HEK293T (cell line): ENCODE results near the gene LSM12.
A peak's percentile ranks its signal among the peaks of the same experiment; 100 is the strongest.
"Not testable (repeated sequence)": the region's sequence is repeated elsewhere in the genome, so short reads cannot be mapped to it uniquely, and the experiment has no call there.

ENCODE experiments used
- CTCF ChIA-PET: fragments of 350-600 bp; formaldehyde crosslinking; extraction: SDS; loops from one replicate; lab custom pipeline; 2021; ENCODE audit warnings: antibody characterized with exemption, inconsistent platforms; lab: Yijun Ruan, JAX
- POLR2A ChIA-PET: fragments of 350-600 bp; formaldehyde crosslinking; extraction: SDS; loops from one replicate; lab custom pipeline; 2020; ENCODE audit warnings: antibody characterized with exemption, inconsistent platforms; lab: Yijun Ruan, JAX
- DNase-seq: peaks from one replicate; pipeline ENCODE4 v3.0.0; 2012; ENCODE audit warnings: mixed read lengths; ENCODE audit errors: extremely low spot score
- ARNT ChIP-seq: fragments of 450-650 bp; IDR thresholded peaks from 2 replicates; pipeline ENCODE4 v1.6.1; 2017; ENCODE audit warnings: mild to moderate bottlenecking
- BHLHE40 ChIP-seq: fragments of 450-650 bp; IDR thresholded peaks from 2 replicates; pipeline ENCODE4 v1.6.1; 2016; ENCODE audit warnings: mild to moderate bottlenecking, moderate library complexity, borderline replicate concordance
- CTBP1 ChIP-seq: fragments of 450-650 bp; IDR thresholded peaks from 2 replicates; pipeline ENCODE4 v1.6.1; 2016; ENCODE audit warnings: borderline replicate concordance
- ELF4 ChIP-seq: fragments of 450-650 bp; IDR thresholded peaks from 2 replicates; pipeline ENCODE4 v1.6.1; 2017; ENCODE audit warnings: antibody characterized with exemption
- FOXA1 ChIP-seq: fragments of 450-650 bp; IDR thresholded peaks from 2 replicates; pipeline ENCODE4 v1.6.1; 2016; ENCODE audit warnings: mild to moderate bottlenecking
- FOXK2 ChIP-seq: fragments of 450-650 bp; IDR thresholded peaks from 2 replicates; pipeline ENCODE4 v1.6.1; 2016; ENCODE audit warnings: mild to moderate bottlenecking
- FOXM1 ChIP-seq: fragments of 450-650 bp; IDR thresholded peaks from 2 replicates; pipeline ENCODE4 v1.6.1; 2017; ENCODE audit warnings: mild to moderate bottlenecking, borderline replicate concordance
- HDGF ChIP-seq: fragments of 450-650 bp; IDR thresholded peaks from 2 replicates; pipeline ENCODE4 v1.6.1; 2017; ENCODE audit warnings: antibody characterized with exemption, borderline replicate concordance
- L3MBTL2 ChIP-seq: fragments of 450-650 bp; conservative IDR thresholded peaks from 2 replicates; pipeline ENCODE4 v1.6.1; 2016; ENCODE audit warnings: mild to moderate bottlenecking
- LEF1 ChIP-seq: fragments of 450-650 bp; IDR thresholded peaks from 2 replicates; pipeline ENCODE4 v1.6.1; 2017; ENCODE audit warnings: mild to moderate bottlenecking, borderline replicate concordance
- NFRKB ChIP-seq: fragments of 450-650 bp; IDR thresholded peaks from 2 replicates; pipeline ENCODE4 v1.6.1; 2016; ENCODE audit warnings: mild to moderate bottlenecking, moderate library complexity
- SP1 ChIP-seq: fragments of 450-650 bp; IDR thresholded peaks from 2 replicates; pipeline ENCODE4 v1.6.1; 2017
- SUZ12 ChIP-seq: fragments of 450-650 bp; IDR thresholded peaks from 2 replicates; pipeline ENCODE4 v1.6.1; 2016; ENCODE audit warnings: mild to moderate bottlenecking
- TARDBP ChIP-seq: fragments of 450-650 bp; IDR thresholded peaks from 2 replicates; pipeline ENCODE4 v1.6.1; 2016
- ZNF384 ChIP-seq: fragments of 450-650 bp; IDR thresholded peaks from 2 replicates; pipeline ENCODE4 v1.6.1; 2016
- TF ChIP-seq, protein P1 (sequence below): fragments of 450-650 bp; IDR thresholded peaks from 2 replicates; pipeline ENCODE4 v1.6.1; 2016

Gene LSM12

DNA sequence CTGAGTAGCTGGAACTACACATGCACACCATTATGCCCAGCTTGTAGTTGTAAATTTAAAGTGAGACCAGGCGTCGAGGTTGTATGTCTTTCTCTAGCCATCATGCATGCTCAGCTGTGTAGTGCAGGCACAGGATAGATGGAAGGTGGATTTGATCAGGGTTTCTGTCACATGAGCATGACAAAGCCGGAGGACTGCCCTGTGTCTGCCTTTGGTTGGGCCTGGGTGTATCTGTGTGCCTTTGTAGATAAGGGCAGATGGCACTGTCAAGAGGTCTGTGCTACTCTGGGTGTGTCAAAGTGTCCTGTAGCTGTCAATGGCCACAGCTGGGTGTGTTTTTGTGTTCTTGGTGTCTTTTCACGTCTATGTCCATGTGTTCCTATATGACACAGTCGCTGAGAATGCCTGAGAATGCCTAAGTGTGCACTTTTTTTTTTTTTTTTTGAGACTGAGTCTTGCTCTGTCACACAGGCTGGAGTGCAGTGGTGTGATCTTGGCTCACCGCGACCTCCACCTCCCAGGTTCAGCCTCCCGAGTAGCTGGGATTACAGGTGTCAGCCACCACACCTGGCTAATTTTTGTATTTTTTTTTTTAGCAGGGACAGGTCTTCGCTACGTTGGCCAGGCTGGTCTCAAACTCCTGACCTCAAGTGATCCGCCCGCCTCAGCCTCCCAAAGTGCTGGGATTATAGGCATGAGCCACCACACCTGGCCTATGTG, 66.2 kb downstream of the LSM12 start:
- CTCF ChIA-PET = interaction anchor here (0.6 to 1.3 kb wide), 3 partner anchors 53 to 109 kb away, joined by 3 to 6 read pairs (median 3); no protein-coding TSS in a partner anchor
- no peak for DNase-seq
- TF ChIP-seq NFRKB = no peak
- TF ChIP-seq FOXM1 = no peak
- TF ChIP-seq L3MBTL2 = no peak
- TF ChIP-seq FOXA1 = no peak
- POLR2A ChIA-PET = no interaction called here

DNA sequence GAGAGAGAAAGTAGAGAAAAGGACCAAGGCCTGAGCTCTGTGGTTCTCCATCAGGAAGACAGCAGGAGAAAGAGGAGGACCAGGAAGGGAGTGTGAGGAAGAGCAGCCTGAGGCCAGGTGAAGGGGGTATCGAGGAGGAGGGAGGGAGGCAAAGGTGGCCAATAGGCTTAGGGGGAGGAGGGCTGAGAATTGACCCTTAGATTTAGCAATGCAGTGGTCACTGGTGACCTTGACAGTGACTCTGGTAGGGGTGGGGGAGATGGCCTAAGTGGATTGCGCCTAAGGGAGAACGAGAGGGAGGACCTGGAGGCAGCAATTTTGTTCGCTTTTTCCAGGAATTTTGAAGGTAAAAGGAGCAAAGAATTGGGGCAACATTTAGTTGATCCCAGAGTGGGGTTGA, 67.4 kb downstream of the LSM12 start:
- ChIA-PET POLR2A (no interaction called here), CTCF (interaction anchor here (2.1 kb wide), 1 partner anchor 59 kb away, joined by 6 read pairs; no protein-coding TSS in a partner anchor)
- TF ChIP-seq CTBP1 = no peak
- TF ChIP-seq FOXA1 = no peak
- no peak for TF ChIP-seq LEF1
- TF ChIP-seq NFRKB = no peak
- no peak for TF ChIP-seq L3MBTL2
- no peak for TF ChIP-seq FOXK2
- no peak for TF ChIP-seq HDGF
- no peak for TF ChIP-seq ZNF384
- TF ChIP-seq, protein P1, sequence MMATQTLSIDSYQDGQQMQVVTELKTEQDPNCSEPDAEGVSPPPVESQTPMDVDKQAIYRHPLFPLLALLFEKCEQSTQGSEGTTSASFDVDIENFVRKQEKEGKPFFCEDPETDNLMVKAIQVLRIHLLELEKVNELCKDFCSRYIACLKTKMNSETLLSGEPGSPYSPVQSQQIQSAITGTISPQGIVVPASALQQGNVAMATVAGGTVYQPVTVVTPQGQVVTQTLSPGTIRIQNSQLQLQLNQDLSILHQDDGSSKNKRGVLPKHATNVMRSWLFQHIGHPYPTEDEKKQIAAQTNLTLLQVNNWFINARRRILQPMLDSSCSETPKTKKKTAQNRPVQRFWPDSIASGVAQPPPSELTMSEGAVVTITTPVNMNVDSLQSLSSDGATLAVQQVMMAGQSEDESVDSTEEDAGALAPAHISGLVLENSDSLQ = no peak
- TF ChIP-seq ELF4 = no peak
- no peak for TF ChIP-seq TARDBP
- DNase-seq = no peak

DNA sequence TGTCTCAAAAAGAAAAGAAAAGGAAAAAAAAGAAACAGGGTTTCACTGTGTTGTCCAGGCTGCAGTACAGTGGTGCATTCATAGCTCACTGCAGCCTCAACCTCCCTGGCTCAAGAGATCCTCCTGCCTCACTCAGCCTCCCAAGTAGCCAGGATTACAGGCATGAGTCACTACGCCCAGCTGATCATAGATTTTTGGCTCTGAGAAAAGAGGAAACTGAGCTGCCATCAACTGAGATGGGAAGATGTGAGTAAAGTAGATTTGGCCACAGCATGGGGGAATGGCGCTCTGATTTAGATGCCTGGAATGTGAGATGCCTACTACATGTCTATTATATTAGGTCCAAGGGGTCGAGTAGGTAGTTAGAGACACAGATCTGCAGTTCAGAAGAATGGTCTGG, 67.9 kb downstream of the LSM12 start:
- DNase-seq = no peak
- POLR2A ChIA-PET = no interaction called here
- TF ChIP-seq L3MBTL2 (no peak), ARNT (no peak)
- CTCF ChIA-PET = interaction anchor here (0.8 to 2.1 kb wide), 4 partner anchors 8 to 59 kb away, joined by 3 to 6 read pairs (median 4); no protein-coding TSS in a partner anchor

DNA sequence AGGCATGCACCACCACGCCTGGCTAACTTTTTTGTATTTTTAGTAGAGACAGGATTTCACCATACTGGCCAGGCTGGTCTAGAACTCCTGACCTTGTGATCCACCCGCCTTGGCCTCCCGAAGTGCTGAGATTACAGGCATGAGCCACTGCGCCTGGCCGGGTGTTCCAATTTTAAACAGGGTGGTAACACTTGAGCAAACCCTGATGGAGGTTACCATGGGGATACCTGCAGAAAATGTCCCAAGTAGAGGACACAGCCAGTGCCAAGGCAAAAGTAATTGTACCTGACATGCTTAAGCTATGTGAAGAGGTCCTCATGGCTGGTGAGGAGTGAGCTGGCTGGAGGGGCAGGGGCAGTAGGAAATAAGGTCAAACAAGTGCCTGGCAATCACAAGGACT, 69.3 kb downstream of the LSM12 start:
- CTCF ChIA-PET = interaction anchor here (0.6 to 2.1 kb wide), 10 partner anchors 10 to 501 kb away, joined by 3 to 7 read pairs (median 4); no protein-coding TSS in a partner anchor
- POLR2A ChIA-PET = interaction anchor here (1.6 kb wide), 1 partner anchor 60 kb away, joined by 3 read pairs; no protein-coding TSS in a partner anchor
- DNase-seq = not testable (repeated sequence)

DNA sequence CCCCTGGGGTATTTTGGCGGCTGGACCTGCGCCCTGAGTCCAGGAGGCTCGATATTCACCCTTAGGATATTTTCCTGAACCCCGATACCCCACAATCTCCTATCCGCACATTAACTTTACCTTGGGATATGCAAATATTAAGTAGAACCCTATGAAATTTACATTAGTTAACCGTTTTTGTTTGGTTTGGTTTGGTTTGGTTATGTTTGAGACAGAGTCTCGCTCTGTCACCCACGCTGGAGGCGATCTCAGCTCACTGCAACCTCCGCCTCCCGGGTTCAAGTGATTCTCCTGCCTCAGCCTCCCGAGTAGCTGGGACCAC, 71.4 kb downstream of the LSM12 start:
- CTCF ChIA-PET = interaction anchor here (1.3 to 3.4 kb wide), 3 partner anchors 52 to 115 kb away, joined by 3 to 58 read pairs (median 6); partner anchors contain the start of gene PPY
- POLR2A ChIA-PET = interaction anchor here (1.3 kb wide), 1 partner anchor 51 kb away, joined by 5 read pairs; no protein-coding TSS in a partner anchor

DNA sequence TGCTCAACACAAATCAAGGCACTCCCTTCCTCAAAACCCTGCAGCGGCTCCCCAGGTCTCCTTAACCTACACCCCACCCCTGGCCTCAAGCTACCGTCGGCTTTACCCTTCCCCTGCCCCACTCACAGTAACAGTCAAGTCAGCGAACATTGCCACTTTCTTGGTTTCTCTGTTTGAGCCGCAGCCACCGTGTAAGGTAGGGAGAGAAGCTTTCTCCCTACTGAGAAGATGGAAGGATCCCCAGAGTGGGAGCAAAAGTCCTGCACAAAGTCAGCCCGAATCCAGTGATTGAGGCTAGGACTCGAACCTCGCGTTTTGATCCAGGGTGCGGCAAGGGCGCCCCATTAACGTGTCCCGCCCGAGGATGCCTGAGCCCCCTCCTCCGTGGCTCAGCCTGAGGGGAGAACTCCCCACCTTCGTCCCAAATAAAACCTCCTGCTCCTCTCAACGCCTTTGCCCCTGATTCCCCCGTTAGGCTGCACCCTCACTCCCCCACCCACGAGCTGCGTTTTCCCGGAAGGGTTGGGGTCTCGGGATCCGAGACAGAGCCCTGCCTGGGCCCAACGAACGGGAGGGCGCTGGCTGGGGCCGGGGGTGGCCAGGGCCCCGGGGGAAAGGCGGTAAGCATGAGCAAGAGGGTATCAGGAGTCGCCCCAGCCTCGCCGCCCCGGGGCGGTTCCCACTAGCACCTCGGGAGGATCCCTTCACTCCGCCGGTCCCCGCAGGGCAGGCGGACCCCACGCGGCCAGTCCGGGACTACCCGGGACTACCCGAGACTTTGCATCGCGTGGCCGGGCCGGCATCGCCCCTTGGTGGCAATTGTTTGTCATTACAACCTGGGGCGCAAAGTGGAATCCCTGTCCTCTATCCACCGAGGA, 72.0 kb downstream of the LSM12 start:
- DNase-seq = peak; percentile 88
- ChIA-PET CTCF (interaction anchor here (0.6 to 3.4 kb wide), 6 partner anchors 51 to 294 kb away, joined by 3 to 58 read pairs (median 3); partner anchors contain the start of genes MPP2 and PPY), POLR2A (interaction anchor here (0.6 to 2.5 kb wide), 5 partner anchors 11 to 56 kb away, joined by 3 to 16 read pairs (median 4); no protein-coding TSS in a partner anchor)
- TF ChIP-seq TARDBP (peak; percentile 93), SP1 (no peak), L3MBTL2 (peak; percentile 75), FOXK2 (no peak), SUZ12 (no peak), LEF1 (no peak; the same call in 1 of the 2 replicates), FOXM1 (0 out of 2 replicates have a peak, but pooled peaks have one; percentile 38), FOXA1 (no peak), BHLHE40 (no peak)

More for the DNA sequence above, 71.4 kb downstream of the LSM12 start:
- DNase-seq = no peak
- TF ChIP-seq L3MBTL2 (no peak), FOXA1 (no peak), TARDBP (no peak), ELF4 (no peak), FOXK2 (no peak), NFRKB (no peak)

DNA sequence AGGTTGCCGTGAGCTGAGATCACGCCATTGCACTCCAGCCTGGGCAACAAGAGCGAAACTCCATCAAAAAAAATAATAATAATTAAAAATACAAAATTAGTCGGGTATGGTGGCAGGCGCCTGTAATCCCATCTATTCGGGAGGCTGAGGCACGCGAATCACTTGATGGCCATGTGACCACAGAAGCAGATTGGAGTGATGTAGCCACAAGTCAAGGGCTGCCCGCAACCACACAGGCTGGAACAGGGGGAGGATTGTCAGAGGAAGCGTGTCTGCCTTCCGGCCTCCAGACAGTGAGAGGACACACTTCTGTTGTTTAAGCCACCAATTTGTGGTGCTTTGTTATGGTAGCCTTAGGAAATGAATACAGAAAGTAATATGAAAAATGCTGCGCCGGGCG, 73.8 kb downstream of the LSM12 start:
- CTCF ChIA-PET = interaction anchor here (3.4 kb wide), 1 partner anchor 49 kb away, joined by 58 read pairs; the partner anchor contains the start of gene PPY
- no peak for DNase-seq
- no peak for TF ChIP-seq ELF4
- POLR2A ChIA-PET = interaction anchor here (0.5 to 2.5 kb wide), 2 partner anchors 10 to 30 kb away, joined by 3 to 16 read pairs; no protein-coding TSS in a partner anchor

DNA sequence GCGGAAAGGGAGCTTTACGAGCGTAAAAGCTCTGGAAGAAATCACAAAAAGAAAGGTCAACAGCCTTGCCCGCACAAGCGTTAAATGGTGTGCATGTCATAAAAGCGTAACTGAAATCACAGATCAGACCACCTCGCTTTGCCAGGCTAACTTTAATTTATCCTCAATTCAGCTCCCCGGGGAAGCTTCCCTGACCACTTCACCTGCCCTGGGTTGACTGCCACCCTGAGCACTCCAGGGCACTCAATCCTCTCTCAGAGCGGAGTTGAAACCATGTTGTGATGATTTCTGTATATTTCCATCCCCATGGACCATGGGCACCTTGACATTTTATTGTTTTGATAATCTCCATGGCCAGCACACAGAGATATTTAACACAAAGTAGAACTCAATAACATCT, 78.2 kb downstream of the LSM12 start:
- ChIA-PET CTCF (interaction anchor here (0.6 to 1.8 kb wide), 4 partner anchors 19 to 147 kb away, joined by 4 to 7 read pairs (median 4); no protein-coding TSS in a partner anchor), POLR2A (no interaction called here)
- no peak for DNase-seq
- TF ChIP-seq FOXA1 = no peak
- no peak for TF ChIP-seq CTBP1
- no peak for TF ChIP-seq L3MBTL2
- TF ChIP-seq HDGF = no peak
- TF ChIP-seq ELF4 = no peak
- TF ChIP-seq FOXK2 = no peak
- TF ChIP-seq, protein P1 = no peak
- no peak for TF ChIP-seq BHLHE40
- no peak for TF ChIP-seq LEF1
- no peak for TF ChIP-seq SP1
- no peak for TF ChIP-seq TARDBP
- TF ChIP-seq FOXM1 = no peak
- no peak for TF ChIP-seq NFRKB
- TF ChIP-seq ZNF384 = no peak
- TF ChIP-seq ARNT = no peak
- TF ChIP-seq SUZ12 = no peak
